ENCODE data around the gene MDM4.
"Not testable (repeated sequence)": the region's sequence is repeated elsewhere in the genome, so short reads cannot be mapped to it uniquely, and the experiment has no call there.

The MDM4 gene

GRCh38 chr1:204562075-204562990, 46.1 kb downstream of the MDM4 start:
- no peak for DNase-seq (ENCODE audit: low read depth)

- DNase-seq (ENCODE audit: low read depth), result no peak
Measured at GRCh38 chr1:204563307-204563706, 47.1 kb downstream of the MDM4 start.

- DNase-seq (ENCODE audit: low read depth), result no peak
Measured at GRCh38 chr1:204563780-204564179, 47.6 kb downstream of the MDM4 start.

- DNase-seq (ENCODE audit: low read depth), result no peak
Measured at GRCh38 chr1:204564835-204565234, 48.6 kb downstream of the MDM4 start.

GRCh38 chr1:204565617-204566582, 49.7 kb downstream of the MDM4 start:
- peak; percentile 23 for DNase-seq (ENCODE audit: low read depth)

GRCh38 chr1:204566583-204566955, 50.4 kb downstream of the MDM4 start:
- DNase-seq (ENCODE audit: low read depth), result no peak

- no peak for DNase-seq (ENCODE audit: low read depth)
Measured at GRCh38 chr1:204567071-204567470, 50.9 kb downstream of the MDM4 start.

- DNase-seq (ENCODE audit: low read depth), result no peak
Measured at GRCh38 chr1:204568576-204569315, 52.5 kb downstream of the MDM4 start.

GRCh38 chr1:204569478-204569877, 53.3 kb downstream of the MDM4 start:
- DNase-seq (ENCODE audit: low read depth), result no peak

GRCh38 chr1:204570021-204570420, 53.8 kb downstream of the MDM4 start:
- not testable (repeated sequence) for DNase-seq (ENCODE audit: low read depth)

- no peak for DNase-seq (ENCODE audit: low read depth)
Measured at GRCh38 chr1:204571128-204571527, 54.9 kb downstream of the MDM4 start.

GRCh38 chr1:204571631-204572030, 55.4 kb downstream of the MDM4 start:
- no peak for DNase-seq (ENCODE audit: low read depth)

- DNase-seq (ENCODE audit: low read depth), result no peak
Measured at GRCh38 chr1:204572923-204573922, 57.0 kb downstream of the MDM4 start.

- no peak for DNase-seq (ENCODE audit: low read depth)
Measured at GRCh38 chr1:204574016-204574864, 58.0 kb downstream of the MDM4 start.

- DNase-seq (ENCODE audit: low read depth), result no peak
Measured at GRCh38 chr1:204574865-204575163, 58.6 kb downstream of the MDM4 start.

- no peak for DNase-seq (ENCODE audit: low read depth)
Measured at GRCh38 chr1:204575221-204576190, 59.3 kb downstream of the MDM4 start.

GRCh38 chr1:204576422-204576821, 60.2 kb downstream of the MDM4 start:
- DNase-seq (ENCODE audit: low read depth), result no peak

GRCh38 chr1:204577794-204578478, 61.7 kb downstream of the MDM4 start:
- no peak for DNase-seq (ENCODE audit: low read depth)

Measured in activated T-cell treated with anti-CD3 and anti-CD28 coated beads for 1 hour (primary cell).